ENCODE data around the gene UNC45A. TPM values are rescaled to one million over a fixed set of nuclear protein-coding genes. Genes with fewer than 3 reads are reported as not detected.

Gene UNC45A
- total RNA-seq, 4 donors from 2014 or later, result 26.3 to 59.3 (median 43.9) TPM

DNA sequence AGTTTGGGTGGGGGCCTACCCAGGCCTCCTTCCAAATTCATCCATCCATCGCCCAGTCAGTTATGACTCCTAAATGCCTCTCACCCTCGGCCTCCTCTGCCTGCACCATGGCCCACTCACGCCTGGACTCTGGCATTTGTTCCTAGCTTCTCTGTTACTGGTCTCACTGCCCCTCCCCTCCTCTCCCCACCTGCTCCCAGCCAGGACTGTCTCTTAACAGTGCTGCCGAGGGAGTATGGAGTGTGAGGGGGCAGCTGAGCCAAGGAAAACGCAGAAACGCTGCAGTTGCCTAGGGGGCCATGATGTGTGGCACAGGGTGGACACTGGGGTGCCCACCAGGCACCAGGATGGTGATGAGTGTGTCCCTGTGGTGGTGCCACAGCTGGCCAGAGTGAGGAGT lies 22.7 kb downstream of the UNC45A start:
- no peak for DNase-seq
- peaks cover 3 to 11% of the 10 kb centered on the region in 2 donors for H3K36me3 ChIP-seq
- intact Hi-C loops (cut with DNase I), result loop anchor here (5.0 kb wide), 2 partner anchors 95 to 315 kb away; no protein-coding TSS in a partner anchor
- H3K4me1 ChIP-seq, result peaks cover 21 to 22% of the 10 kb centered on the region in 2 donors
- 59 to 83% methylated on average over 6 of the region's 6 CpGs for WGBS, 2 donors
- TF ChIP-seq, protein P1, sequence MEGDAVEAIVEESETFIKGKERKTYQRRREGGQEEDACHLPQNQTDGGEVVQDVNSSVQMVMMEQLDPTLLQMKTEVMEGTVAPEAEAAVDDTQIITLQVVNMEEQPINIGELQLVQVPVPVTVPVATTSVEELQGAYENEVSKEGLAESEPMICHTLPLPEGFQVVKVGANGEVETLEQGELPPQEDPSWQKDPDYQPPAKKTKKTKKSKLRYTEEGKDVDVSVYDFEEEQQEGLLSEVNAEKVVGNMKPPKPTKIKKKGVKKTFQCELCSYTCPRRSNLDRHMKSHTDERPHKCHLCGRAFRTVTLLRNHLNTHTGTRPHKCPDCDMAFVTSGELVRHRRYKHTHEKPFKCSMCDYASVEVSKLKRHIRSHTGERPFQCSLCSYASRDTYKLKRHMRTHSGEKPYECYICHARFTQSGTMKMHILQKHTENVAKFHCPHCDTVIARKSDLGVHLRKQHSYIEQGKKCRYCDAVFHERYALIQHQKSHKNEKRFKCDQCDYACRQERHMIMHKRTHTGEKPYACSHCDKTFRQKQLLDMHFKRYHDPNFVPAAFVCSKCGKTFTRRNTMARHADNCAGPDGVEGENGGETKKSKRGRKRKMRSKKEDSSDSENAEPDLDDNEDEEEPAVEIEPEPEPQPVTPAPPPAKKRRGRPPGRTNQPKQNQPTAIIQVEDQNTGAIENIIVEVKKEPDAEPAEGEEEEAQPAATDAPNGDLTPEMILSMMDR (IDR thresholded peaks at IDR 0.05), result no peak
- no peak for TF ChIP-seq POLR2A (IDR thresholded peaks at IDR 0.05)
- H3K9me3 ChIP-seq, result no peaks in the 10 kb centered on the region
- H3K27me3 ChIP-seq, result no peaks in the 10 kb centered on the region
- no peak overlapping the region for H3K27ac ChIP-seq
- H3K4me3 ChIP-seq (replicated peaks in 1 of 3), result no peak overlapping the region

DNA sequence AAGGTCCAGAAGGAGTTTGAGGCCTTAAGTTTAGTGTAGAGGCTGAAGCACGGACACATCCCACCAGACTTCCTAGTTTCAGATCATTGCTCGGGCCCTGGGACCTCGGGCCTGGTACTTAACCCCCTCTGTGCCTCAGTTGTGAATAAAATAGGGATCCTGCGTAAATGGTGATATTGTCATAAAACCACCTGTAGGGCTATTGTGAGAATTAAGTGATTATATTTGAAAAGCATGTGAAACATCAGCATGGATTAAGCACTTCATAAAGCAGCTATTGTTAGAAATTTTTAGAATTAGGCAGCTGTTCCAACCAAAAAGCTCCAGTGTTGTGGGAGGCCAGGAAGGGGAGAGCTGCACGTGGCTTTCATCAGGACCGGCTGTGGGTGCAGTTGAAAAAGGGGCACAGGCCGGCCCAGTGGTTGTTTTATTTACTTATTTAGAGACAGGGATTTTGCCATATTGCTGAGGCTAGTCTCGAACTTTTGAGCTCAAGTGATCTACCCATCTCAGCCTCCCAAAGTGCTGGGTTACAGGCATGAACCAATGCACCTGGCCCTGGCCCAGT lies 24.0 kb downstream of the UNC45A start:
- no peak for TF ChIP-seq POLR2A (IDR thresholded peaks at IDR 0.05)
- TF ChIP-seq, protein P1 (IDR thresholded peaks at IDR 0.05), result no peak
- no peak overlapping the region for H3K27ac ChIP-seq

DNA sequence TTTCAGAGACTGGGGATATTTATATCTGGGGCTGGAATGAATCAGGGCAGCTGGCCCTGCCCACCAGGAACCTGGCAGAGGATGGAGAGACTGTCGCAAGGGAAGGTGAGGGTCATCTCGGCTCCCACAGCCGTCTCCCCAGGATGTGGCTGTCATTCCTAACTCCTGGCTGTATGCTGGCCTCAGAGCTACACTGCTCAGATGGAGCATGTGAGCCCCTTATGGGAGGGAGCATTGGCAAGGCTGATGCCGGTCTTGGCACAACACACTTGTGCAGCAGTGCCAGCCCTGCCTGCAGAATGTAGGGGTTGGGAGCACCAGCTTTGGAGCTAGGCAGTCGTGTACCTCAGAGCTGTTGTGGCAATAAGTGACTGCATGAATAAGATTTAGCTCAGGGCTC lies 24.8 kb downstream of the UNC45A start:
- no peak for DNase-seq
- Histone ChIP-seq H3K27ac (no peak overlapping the region), H3K4me1 (peaks cover 21 to 22% of the 10 kb centered on the region in 2 donors), H3K27me3 (no peaks in the 10 kb centered on the region), H3K9me3 (no peaks in the 10 kb centered on the region), H3K4me3 (replicated peaks in 1 of 3) (no peak overlapping the region), H3K36me3 (peaks cover 3 to 11% of the 10 kb centered on the region in 2 donors)
- 92% methylated on average over 3 of the region's 5 CpGs; no CpG with 5 or more reads in 1 of the 2 donors for WGBS, 2 donors
- no peak for TF ChIP-seq POLR2A (IDR thresholded peaks at IDR 0.05)
- TF ChIP-seq, protein P1 (IDR thresholded peaks at IDR 0.05), result no peak
- intact Hi-C loops (cut with DNase I), result loop anchor here (5.0 kb wide), 2 partner anchors 92 to 312 kb away; no protein-coding TSS in a partner anchor

More for the DNA sequence above, 24.0 kb downstream of the UNC45A start:
- DNase-seq, result no peak
- H3K4me3 ChIP-seq (replicated peaks in 1 of 3), result no peak overlapping the region
- H3K4me1 ChIP-seq, result peaks cover 21 to 22% of the 10 kb centered on the region in 2 donors
- 83 to 89% methylated on average over 8 of the region's 8 CpGs for WGBS, 2 donors
- no peaks in the 10 kb centered on the region for H3K9me3 ChIP-seq
- intact Hi-C loops (cut with DNase I), result loop anchor here (5.0 kb wide), 2 partner anchors 93 to 313 kb away; no protein-coding TSS in a partner anchor
- peaks cover 3 to 11% of the 10 kb centered on the region in 2 donors for H3K36me3 ChIP-seq
- H3K27me3 ChIP-seq, result no peaks in the 10 kb centered on the region

DNA sequence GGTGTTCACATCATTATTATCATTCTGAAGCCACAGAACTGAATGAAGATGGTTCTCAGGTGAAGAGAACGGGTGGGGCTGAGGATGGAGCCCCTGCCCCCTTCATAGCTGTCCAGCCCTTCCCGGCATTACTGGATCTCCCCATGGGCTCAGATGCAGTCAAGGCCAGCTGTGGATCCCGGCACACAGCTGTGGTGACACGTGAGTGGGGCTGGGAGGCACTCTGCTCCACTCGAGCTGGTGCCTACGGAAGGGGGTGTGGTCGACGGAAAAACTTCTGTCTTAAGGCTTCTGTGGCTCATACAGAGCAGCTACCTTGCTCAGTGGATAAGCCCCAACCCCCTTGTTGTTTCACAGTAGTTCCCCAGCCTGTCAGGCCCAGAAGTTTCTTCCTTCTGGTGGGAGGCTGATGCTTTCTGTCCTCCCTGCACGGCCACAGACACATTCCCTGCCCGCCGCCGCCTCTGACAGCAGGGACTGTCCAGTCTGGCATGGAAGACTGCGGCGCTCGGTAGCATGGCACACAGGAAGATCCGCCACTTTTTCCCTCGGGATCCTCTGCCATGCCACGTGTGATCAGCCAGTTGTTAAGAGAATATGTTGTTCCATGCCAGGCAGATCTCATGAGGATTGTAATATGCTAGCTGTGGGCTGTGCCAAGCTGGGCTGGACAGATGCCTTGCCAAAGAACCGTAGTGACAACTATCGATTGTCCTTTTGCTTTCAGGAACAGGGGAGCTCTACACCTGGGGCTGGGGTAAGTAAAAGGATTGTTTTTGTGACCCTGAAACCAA lies 25.4 kb downstream of the UNC45A start:
- TF ChIP-seq, protein P1 (IDR thresholded peaks at IDR 0.05), result no peak
- TF ChIP-seq POLR2A (IDR thresholded peaks at IDR 0.05), result no peak

DNA sequence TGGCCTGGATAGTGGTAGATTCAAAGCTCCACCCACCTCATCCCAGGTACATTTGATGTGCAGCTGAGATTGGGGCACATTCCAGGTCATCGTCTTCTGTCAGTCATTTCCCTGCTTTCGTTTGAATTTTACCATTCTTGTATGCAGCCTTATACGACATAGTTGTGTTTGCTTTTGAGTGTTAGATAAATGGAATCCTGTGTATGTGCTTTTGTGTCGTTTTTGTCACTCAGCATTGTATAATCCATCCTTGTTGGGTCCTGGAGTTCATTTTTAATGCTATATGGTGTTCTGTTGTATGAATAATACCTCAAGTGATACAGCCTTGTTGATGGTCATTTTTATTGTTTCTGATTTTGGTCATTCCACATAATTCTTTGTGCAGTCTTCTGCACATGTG lies 26.9 kb downstream of the UNC45A start:
- Histone ChIP-seq H3K4me1 (peaks cover 7 to 9% of the 10 kb centered on the region in 2 donors), H3K4me3 (replicated peaks in 1 of 3) (no peak overlapping the region), H3K27ac (no peak overlapping the region), H3K9me3 (no peaks in the 10 kb centered on the region), H3K27me3 (no peaks in the 10 kb centered on the region), H3K36me3 (peaks cover 3 to 11% of the 10 kb centered on the region in 2 donors)
- no peak for DNase-seq
- intact Hi-C loops (cut with DNase I), result no loop called here
- TF ChIP-seq, protein P1 (IDR thresholded peaks at IDR 0.05), result no peak
- no peak for TF ChIP-seq POLR2A (IDR thresholded peaks at IDR 0.05)
- 89 to 97% methylated on average over 4 of the region's 4 CpGs for WGBS, 2 donors

More for the DNA sequence above, 25.4 kb downstream of the UNC45A start:
- Histone ChIP-seq H3K27me3 (no peaks in the 10 kb centered on the region), H3K36me3 (peaks cover 3 to 11% of the 10 kb centered on the region in 2 donors), H3K4me1 (peaks cover 16 to 19% of the 10 kb centered on the region in 2 donors), H3K4me3 (replicated peaks in 1 of 3) (no peak overlapping the region), H3K9me3 (no peaks in the 10 kb centered on the region), H3K27ac (no peak overlapping the region)
- DNase-seq, result no peak
- 87 to 93% methylated on average over 19 to 20 of the region's 20 CpGs for WGBS, 2 donors
- intact Hi-C loops (cut with DNase I), result no loop called here

Measured in thyroid gland (tissue), 4 donors.